D341Med (cell line): ENCODE results near the gene AHDC1.
A peak's percentile ranks its signal among the peaks of the same experiment; 100 is the strongest.

Source experiments
- DNase-seq: peaks from one replicate; pipeline ENCODE4 v3.0.0; 2012; ENCODE audit warnings: low spot score

AHDC1 gene

DNA sequence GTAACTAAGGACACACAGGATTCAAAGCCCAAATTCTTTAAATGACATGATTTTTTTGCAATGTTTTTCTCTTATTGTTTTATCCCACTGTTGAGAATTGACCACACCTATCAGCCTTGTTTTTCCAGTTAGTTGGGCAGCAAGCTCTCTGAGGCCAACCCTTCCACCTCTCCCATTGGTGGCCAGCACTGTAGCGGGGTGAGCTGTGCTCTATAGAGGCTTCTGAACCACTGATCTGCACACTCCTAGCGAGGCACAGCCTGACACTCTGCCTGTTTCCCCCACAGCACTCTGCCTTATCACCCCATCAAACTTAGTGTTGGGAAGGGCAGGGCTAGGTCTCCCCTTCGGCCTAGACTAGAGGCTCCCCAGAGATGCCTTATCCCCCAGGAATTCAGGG lies 19.5 kb downstream of the AHDC1 start:
- DNase-seq: no peak

DNA sequence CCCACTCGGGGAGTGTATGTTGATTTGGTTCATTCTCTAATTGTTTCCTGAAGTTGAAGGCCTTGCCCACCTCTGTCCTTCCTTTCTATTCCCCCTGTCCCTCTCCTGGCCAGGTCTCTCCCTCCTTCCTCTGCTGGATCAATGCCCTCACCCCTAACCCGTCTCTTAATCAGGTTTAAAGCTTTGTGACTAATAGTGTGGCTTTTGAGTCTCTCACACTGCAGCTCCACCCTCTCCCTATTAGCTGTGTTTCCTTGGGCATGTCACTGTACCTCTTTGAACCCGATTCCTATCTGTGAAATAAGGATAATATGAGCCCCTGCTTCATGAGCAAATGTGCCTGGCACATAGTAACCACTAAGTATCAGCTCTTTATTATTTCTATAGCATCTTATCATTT lies 20.5 kb downstream of the AHDC1 start:
- no peak for DNase-seq

DNA sequence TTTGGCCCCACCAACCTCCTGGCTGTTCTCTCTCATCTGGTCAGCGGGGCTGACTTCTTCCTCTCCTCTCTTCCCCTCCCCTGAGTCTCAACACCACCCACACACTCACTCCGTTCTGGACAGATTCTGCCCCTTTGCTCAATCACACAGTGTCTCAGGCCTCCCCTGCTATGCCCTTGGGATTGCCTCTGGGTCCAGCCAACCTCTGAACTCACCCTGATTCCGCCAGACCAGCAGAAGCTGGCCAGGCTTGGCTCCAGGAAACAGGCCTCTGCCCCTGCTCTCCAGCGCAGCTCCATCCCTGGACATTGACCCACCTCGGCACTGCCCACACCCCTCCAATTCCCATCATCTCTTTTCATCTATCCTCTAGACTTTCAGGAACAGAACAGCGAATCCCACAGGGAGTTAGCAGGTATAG lies 22.1 kb downstream of the AHDC1 start:
- no peak for DNase-seq

DNA sequence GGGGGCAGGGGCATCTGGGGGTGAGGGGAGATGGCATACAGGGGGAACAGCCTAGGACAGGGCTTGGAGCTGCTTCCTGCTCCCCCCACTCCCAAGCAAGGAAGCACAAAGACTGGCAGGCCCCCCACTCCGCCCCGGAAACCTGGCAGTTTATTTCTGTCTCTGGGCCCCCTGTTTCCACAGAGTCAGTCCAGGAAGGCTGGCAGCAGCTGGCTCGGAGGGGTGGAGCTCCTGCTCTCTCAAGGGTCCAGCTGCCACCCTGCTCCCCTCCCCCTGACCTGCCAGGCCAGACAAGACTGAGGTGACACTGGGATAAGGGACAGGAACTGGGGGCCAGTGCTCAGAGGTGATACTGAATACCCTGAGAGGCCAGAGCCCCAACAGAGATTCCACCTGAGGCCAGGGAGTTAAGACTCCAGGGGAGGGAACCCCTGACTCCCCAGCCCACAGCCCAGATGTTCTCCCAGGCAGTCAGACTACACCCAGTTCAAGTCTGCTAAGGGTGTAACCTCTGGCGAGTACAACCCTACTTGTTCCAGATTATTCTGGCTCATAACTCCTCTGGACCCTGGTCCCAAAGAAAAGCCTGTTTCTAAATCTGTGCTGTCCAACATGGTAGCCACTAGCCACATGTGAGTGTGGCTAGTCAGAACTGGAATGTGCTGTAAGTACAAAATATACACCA lies 26.3 kb downstream of the AHDC1 start:
- no peak for DNase-seq

GRCh38 chr1:27576806-27577227 lies 27.1 kb downstream of the AHDC1 start:
- DNase-seq: no peak

DNA sequence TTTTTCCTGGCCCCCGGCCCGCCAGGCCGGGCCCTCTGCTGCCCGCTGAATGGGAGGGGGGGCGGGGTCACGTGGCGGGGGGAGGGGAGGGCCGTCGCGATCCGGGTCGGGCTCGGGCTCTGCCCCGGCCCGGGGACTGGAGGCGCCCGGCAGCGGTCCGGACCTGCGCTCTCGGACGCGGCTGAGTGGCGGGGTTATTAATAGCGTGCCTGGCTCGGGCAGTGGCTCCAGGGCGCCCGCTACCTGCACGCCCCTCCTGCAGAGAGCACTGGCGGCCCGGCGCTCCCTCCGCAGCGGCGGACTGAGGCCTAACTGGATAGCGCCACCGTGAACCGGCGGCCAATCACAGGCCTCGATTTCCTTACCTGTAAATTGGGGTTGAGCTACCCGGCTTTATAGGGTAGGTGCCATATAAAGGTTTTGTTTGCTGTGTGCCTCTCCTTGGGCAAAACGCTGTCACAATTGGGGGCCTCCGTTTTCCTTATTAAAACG lies 28.1 kb downstream of the AHDC1 start:
- no peak for DNase-seq

DNA sequence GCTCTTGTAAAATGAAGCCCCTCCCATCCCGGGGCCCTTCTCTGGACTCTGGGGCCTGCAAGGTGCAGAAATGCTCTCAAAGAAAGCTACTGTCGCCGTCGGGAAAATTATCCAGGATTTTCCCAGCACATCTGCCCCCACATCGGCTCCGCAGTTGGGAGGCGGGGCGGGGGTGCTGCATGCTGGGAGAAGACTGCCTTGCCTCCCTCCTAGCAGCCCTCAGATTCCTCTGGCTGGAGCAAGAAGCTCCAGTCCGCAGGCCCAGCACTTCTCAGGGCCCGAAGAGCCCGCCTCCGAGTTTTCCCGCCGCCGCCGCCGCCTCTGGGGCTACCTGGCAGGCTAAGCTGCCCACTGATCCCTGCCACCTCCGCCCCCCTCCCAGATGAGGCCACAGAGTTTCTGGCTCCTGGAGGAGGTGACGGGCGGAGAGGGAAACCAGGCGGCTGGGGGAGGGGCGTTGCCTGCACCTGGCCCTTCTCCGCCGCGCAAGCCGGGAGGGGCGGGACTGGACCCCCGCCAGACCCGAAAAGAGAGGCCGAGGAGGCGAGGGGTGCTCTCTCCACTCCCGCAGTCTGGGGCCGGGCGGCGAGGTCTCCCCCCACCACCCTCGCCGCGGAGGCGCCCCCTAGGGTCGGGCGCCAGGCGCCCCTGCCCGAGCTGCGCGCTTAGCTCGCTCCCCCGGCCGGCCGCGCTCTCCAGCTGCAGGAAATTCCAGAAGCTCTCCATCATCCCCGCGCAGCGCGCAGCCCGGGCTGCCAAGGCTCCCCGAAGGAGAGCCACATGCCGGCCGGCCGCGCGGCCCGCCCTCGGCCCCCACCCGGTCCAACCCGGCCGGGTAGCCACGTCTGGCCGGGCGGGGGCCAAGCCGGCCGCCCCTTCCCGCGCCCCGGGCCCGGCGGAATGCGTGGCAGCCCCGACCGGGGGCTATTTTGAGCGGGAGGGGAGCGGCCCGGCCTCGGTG lies 28.8 kb downstream of the AHDC1 start:
- DNase-seq: no peak

GRCh38 chr1:27574001-27574781 lies 29.8 kb downstream of the AHDC1 start:
- DNase-seq: no peak

GRCh38 chr1:27572679-27573426 lies 31.1 kb downstream of the AHDC1 start:
- DNase-seq: no peak

DNA sequence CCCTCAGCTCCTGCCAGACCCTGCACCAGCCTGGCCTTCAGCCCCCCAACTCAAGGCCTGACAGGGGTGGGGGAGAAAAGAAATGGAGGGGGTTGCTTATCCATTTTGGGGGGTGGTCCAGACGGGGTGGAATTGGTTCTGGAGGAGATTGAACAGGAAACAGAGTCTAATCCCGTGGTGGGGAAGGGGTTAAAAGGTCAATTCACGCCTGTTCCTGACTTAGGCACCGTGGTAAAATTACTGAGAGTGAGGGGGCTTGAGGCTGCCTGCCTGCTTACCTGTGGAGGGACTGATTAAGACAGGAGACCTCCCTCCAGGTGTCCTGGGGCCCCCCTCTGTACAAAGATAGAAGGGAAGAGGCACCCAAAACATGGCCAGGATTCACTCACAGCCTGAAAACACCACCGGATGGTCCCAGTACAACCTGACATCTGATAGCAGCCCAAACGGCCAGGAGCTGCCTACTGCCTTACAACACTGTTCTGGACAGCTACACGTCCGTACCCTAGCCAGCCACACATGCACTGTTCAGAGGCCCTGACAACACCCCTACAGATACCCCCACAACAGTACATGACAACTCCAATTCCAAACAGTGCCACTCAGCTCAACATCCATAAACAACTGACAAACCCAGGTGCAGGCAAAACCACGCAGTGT lies 31.8 kb downstream of the AHDC1 start:
- DNase-seq: no peak

- no peak for DNase-seq
Observed at GRCh38 chr1:27571439-27572018, 32.4 kb downstream of the AHDC1 start.

- DNase-seq: no peak
Observed at GRCh38 chr1:27570784-27571183, 33.2 kb downstream of the AHDC1 start.

- no peak for DNase-seq
Observed at GRCh38 chr1:27570356-27570755, 33.6 kb downstream of the AHDC1 start.

GRCh38 chr1:27569506-27570291 lies 34.2 kb downstream of the AHDC1 start:
- no peak for DNase-seq

DNA sequence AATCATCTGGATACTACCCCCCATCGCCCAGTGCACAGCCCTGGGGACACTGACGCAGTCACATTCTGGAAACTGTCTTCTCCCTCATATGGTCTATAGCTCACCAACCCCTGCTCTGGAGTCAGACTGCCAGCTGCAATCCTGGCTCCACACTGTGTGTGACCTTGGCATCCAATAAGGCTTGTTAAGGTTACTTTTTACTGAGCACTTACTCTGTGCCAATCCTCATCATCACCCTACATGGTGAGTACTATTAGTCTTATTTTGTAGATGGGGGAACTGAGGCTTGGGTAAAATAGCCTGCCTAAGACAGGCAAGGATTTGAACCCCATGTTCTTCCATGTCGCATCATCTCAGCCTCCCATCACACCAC lies 34.9 kb downstream of the AHDC1 start:
- DNase-seq: no peak

- peak; percentile 98 for DNase-seq
Observed at GRCh38 chr1:27568300-27569087, 35.5 kb downstream of the AHDC1 start.

- DNase-seq: no peak
Observed at GRCh38 chr1:27567971-27568299, 36.0 kb downstream of the AHDC1 start.

DNA sequence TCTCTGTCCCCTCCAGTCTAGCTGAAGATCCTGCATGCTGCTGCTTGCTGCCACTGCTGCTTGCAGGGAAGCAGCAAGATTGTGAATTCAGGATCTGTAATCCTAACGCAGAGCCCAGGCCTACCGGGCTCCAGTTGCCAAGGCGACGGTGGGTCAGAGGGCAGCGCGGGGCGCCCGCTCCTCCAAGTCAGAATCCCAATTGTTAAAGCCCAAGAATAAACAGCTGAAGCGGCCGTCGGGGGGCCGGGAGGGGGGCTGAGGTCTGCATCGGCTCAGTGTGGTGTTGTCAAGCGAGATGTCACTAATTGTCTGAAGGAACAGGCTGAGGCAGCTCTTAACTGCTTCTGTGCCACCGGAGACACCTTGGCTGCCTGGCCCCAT lies 36.8 kb downstream of the AHDC1 start:
- no peak for DNase-seq

DNA sequence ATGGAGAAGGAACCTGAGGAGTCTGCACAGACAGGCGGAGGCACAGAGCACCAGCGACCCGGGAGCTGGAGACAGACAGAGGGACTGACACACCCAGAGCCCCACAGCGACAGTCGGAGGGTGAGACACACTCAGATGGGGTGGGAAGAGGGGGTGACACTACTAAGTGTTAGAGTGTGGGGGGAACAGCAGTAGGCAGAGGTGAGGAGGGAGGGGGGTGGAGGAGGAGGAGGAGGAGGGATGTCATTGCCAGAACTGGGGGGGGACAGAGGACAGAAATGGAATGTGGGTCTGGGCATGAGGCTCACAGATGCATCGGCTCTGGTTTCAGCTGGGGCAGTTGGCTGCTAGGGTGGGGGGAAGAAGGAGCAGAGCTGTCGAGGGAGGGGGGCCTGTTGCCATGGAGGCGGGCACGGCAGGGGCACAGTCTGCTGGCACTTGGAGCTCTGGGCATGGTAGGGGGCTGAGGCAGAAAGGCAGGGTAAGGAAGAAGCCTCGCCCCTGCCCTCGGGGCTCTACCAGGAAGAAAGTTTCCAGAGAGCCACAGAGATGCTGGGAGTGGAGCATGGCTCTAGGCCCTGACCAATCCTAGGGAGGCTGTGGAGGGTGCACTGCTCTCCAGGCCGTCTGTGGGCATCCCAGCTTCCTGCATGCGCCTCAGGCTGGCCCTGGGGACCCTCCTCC lies 37.3 kb downstream of the AHDC1 start:
- no peak for DNase-seq
